Activated CD4-positive, alpha-beta memory T cell treated with anti-CD3 and anti-CD28 coated beads, Interleukin-2, amount 10 ng/mL, durations not matched to agents 7 days and 5 days (primary cell): ENCODE results near the gene RASGRP4. TPM values are rescaled to one million over a fixed set of nuclear protein-coding genes. Genes with fewer than 3 reads are reported as not detected.
"Not testable (repeated sequence)": the region's sequence is repeated elsewhere in the genome, so short reads cannot be mapped to it uniquely, and the experiment has no call there.

Experiments
- CTCF ChIA-PET: fragments of 350-600 bp; sonication (Branson Sonifier 250); formaldehyde crosslinking; loops from one replicate; lab custom pipeline; 2021; ENCODE audit warnings: antibody characterized with exemption, inconsistent platforms; lab: Charles Lee
- POLR2A ChIA-PET: fragments of 350-600 bp; sonication (Branson Sonifier 250); formaldehyde crosslinking; loops from one replicate; lab custom pipeline; 2021; ENCODE audit warnings: antibody characterized with exemption; lab: Charles Lee
- DNase-seq: peaks from one replicate; pipeline ENCODE4 v3.0.0-alpha.2; 2020
- H3K27ac Mint-ChIP-seq: one replicate; pipeline ENCODE4 v1.8.0; 2021; ENCODE audit warnings: mild to moderate bottlenecking, mixed read lengths
- H3K27me3 Mint-ChIP-seq: one replicate; pipeline ENCODE4 v1.8.0; 2021; ENCODE audit warnings: mixed read lengths
- H3K36me3 Mint-ChIP-seq: one replicate; pipeline ENCODE4 v1.8.0; 2021; ENCODE audit warnings: low read depth, mixed read lengths
- H3K4me1 Mint-ChIP-seq: one replicate; pipeline ENCODE4 v1.8.0; 2021; ENCODE audit warnings: mixed read lengths
- H3K4me3 Mint-ChIP-seq: one replicate; pipeline ENCODE4 v1.8.0; 2021; ENCODE audit warnings: mild to moderate bottlenecking, mixed read lengths
- H3K9me3 Mint-ChIP-seq: one replicate; pipeline ENCODE4 v1.8.0; 2021; ENCODE audit warnings: mixed read lengths
- total RNA-seq, 2 experiments: library from RNA; stranded (reverse); gene quantifications; one replicate each; pipeline ENCODE4 v1.2.3, GENCODE V29; 2021

The RASGRP4 gene
- total RNA-seq, 2 experiments from 2014 or later, result 19.5 to 20.0 TPM

DNA sequence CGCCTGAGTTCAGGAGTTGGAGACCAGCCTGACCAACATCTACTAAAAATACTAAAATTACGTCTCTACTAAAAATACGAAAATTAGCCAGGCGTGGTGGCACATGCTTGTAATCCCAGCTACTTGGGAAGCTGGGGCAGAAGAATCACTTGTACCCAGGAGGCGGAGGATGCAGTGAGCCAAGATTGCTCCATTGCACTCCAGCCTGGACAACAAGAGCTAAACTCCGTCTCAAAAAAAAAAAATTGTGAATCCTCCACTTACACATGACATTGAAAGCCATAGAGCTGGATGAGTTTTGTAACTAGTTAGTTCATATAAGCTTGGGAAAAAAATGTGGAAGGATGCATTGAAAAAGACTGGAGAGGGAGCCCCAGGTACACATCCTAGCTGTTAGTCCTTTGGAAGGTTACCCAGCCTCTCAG lies 52.1 kb downstream of the RASGRP4 start:
- no peak for DNase-seq
- H3K27me3 Mint-ChIP-seq, result peaks cover 9% of the 10 kb centered on the region
- peaks cover 18% of the 10 kb centered on the region for H3K36me3 Mint-ChIP-seq
- ChIA-PET CTCF (interaction anchor here (0.7 to 3.2 kb wide), 20 partner anchors 10 to 558 kb away, joined by 3 to 45 read pairs (median 4); partner anchors contain the start of genes CATSPERG, EIF3K, FAM98C and GGN), POLR2A (interaction anchor here (0.7 to 2.9 kb wide), 30 partner anchors 9 to 556 kb away, joined by 3 to 31 read pairs (median 4); partner anchors contain the start of genes ACTN4, CATSPERG, ECH1 and FAM98C)
- peak overlapping the region; percentile 97 for H3K4me3 Mint-ChIP-seq
- H3K27ac Mint-ChIP-seq, result peak overlapping the region; percentile 92
- no peaks in the 10 kb centered on the region for H3K9me3 Mint-ChIP-seq
- H3K4me1 Mint-ChIP-seq, result peaks cover 30% of the 10 kb centered on the region

DNA sequence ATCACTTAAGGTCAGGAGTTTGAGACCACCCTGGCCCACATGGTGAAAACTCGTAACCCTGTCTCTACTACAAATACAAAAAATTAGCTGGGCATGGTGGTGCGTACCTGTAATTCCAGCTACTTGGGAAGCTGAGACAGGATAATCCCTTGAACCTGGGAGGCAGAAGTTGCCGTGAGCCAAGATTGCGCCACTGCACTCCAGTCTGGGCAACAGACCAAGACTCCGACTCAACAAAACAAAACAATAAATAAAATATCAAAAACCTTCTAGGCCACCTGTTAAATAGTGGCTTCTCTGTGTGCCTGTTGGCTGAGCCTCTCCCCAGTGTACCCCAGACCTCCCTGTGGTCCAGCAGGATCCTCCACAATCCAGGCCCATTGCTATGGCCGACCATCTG lies 54.9 kb downstream of the RASGRP4 start:
- Mint-ChIP-seq H3K9me3 (no peaks in the 10 kb centered on the region), H3K4me1 (peaks cover 20% of the 10 kb centered on the region), H3K4me3 (no peak overlapping the region), H3K27me3 (peaks cover 9% of the 10 kb centered on the region), H3K36me3 (peaks cover 11% of the 10 kb centered on the region), H3K27ac (no peak overlapping the region)
- ChIA-PET POLR2A (no interaction called here), CTCF (no interaction called here)
- DNase-seq, result no peak

DNA sequence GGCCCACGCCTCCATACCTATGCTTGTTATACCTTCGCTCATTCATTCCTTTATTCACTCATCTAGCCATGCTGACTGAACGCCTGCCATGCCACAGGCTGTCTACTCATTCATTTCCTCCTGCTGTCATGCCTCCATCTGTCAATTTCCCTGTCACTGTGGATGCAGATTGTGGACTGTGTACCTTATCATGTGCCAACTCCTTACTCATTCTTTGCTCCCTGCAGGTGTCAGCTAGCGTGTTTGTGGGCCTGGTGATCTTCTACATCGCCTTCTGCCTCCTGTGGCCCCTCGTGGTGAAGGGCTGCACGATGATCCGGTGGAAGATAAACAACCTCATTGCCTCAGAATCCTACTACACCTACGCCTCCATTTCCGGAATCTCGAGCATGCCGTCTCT lies 55.7 kb downstream of the RASGRP4 start:
- Mint-ChIP-seq H3K4me3 (no peak overlapping the region), H3K9me3 (no peaks in the 10 kb centered on the region), H3K4me1 (peaks cover 12% of the 10 kb centered on the region), H3K36me3 (peaks cover 7% of the 10 kb centered on the region), H3K27ac (no peak overlapping the region), H3K27me3 (peaks cover 9% of the 10 kb centered on the region)
- DNase-seq, result no peak
- ChIA-PET POLR2A (no interaction called here), CTCF (no interaction called here)

DNA sequence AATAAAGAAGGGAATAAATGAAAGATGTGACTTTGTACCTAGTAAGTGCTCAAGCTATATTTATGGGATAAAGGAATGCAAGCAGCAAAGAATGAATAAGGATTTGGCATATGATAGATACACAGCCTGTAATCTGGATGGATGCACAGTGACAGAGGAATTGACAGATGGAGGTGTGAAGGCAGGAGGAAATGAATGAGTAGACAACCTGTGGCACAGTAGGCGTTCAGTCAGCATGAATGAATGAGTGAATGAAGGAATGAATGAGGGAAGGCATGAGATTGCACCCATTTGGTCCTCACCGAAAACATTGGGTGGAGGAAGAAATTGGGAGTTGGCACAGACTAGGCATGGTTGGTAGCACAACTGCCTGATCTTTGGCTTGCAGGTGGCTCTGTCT lies 56.4 kb downstream of the RASGRP4 start:
- Mint-ChIP-seq H3K36me3 (peaks cover under 1% of the 10 kb centered on the region), H3K27ac (no peak overlapping the region), H3K9me3 (no peaks in the 10 kb centered on the region), H3K4me1 (peaks cover 6% of the 10 kb centered on the region), H3K27me3 (peaks cover 9% of the 10 kb centered on the region), H3K4me3 (no peak overlapping the region)
- no peak for DNase-seq
- POLR2A ChIA-PET, result no interaction called here
- CTCF ChIA-PET, result no interaction called here

DNA sequence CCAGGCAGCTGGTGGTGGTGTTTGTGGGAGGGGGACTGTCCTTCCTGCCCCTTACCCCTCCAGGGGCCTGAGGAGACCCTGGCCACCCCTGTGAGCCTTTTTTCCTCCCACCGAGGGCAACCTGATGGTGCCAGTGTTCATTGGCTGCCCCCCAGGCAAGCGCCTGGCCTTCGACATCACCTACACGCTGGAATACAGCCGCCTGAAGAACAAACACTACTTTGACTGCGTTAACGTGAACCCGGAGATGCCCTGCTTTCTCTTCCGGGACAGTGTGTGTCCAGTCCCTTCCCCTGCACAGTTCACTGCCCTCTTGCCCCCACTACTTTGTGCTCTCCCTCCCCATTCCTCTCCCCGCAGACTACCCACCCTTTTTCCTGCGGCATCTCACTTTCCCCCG lies 59.0 kb downstream of the RASGRP4 start:
- ChIA-PET CTCF (no interaction called here), POLR2A (no interaction called here)
- Mint-ChIP-seq H3K4me1 (peaks cover 6% of the 10 kb centered on the region), H3K4me3 (no peak overlapping the region), H3K36me3 (no peaks in the 10 kb centered on the region), H3K27ac (no peak overlapping the region), H3K9me3 (no peaks in the 10 kb centered on the region), H3K27me3 (peaks cover 9% of the 10 kb centered on the region)
- no peak for DNase-seq

DNA sequence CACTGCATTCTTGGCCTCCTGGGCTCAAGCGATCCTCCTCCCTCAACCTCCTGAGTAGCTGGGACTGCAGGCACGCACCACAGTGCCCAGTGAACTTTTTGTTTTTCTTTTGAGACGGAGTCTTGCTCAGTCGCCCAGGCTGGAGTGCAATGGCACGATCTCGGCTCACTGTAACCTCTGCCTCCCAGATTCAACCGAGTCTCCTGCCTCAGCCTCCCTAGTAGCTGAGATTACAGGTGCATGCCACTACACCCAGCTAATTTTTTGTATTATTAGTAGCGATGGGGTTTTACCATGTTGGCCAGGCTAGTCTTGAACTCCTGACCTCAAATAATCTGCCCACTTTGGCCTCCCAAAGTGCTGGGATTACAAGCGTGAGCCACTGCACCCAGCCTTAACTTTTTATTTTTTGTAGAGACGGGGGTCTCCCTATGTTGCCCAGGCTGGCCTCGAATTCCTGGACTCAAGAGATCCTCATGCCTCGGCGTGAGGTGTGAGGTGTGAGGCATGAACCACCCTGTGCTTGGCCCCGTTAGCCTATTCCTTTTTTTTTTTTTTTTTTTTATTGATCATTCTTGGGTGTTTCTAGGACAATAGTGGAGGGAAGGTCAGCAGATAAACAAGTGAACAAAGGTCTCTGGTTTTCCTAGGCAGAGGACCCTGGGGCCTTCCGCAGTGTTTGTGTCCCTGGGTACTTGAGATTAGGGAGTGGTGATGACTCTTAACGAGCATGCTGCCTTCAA lies 62.9 kb downstream of the RASGRP4 start:
- CTCF ChIA-PET, result interaction anchor here (0.7 kb wide), 1 partner anchor 1201 kb away, joined by 4 read pairs; no protein-coding TSS in a partner anchor
- not testable (repeated sequence) for DNase-seq, H3K27ac Mint-ChIP-seq, H3K9me3 Mint-ChIP-seq, H3K36me3 Mint-ChIP-seq
- Mint-ChIP-seq H3K27me3 (peaks cover 31% of the 10 kb centered on the region), H3K4me1 (peaks cover 19% of the 10 kb centered on the region), H3K4me3 (peak overlapping the region; percentile 84)
- POLR2A ChIA-PET, result interaction anchor here (1.4 to 2.0 kb wide), 2 partner anchors 11 to 27 kb away, joined by 5 to 17 read pairs; partner anchors contain the start of genes CATSPERG and PSMD8

DNA sequence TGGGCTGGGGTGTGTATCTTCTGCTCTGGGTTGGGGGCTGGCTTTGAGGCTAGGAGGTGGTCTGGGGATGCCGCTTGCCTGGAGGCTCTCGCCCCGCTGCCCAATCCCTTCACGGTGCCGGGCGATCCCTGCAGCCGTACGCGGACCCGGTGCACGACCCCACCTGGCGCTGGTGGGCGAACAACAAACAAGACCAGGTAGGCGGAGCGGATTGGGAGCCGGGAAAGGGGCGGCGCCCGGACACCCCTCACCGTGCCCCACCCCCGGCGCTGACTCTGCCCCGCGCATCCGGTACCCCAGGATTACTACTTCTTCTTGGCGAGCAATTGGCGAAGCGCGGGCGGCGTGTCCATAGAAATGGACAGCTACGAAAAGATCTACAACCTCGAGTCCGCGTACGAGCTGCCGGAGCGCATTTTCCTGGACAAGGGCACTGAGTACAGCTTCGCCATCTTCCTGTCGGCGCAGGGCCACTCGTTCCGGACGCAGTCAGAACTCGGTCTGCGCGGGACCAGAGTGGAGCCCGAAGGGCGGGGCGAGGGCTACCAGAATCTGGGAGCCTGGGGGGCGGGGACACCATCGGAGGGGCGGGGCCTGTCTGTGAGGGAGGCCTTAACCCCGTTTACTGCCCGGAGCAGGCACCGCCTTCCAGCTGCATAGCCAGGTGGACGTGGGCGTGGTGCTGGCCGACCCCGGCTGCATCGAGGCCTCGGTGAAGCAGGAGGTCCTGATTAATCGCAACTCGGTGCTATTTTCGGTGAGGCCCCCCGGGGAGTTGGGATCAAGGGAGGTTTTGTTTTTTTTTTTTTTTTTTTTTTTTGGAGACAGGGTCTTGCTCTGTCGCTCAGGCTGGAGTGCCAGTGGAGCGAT lies 63.7 kb downstream of the RASGRP4 start:
- peak; percentile 93 for DNase-seq
- H3K4me3 Mint-ChIP-seq, result peak overlapping the region; percentile 84
- peaks cover 19% of the 10 kb centered on the region for H3K4me1 Mint-ChIP-seq
- H3K36me3 Mint-ChIP-seq, result no peaks in the 10 kb centered on the region
- H3K27me3 Mint-ChIP-seq, result peaks cover 35% of the 10 kb centered on the region
- H3K27ac Mint-ChIP-seq, result peak overlapping the region; percentile 80
- H3K9me3 Mint-ChIP-seq, result no peaks in the 10 kb centered on the region
- CTCF ChIA-PET, result interaction anchor here (0.7 to 1.1 kb wide), 2 partner anchors 26 to 1202 kb away, joined by 4 read pairs; partner anchors contain the start of gene CATSPERG
- POLR2A ChIA-PET, result interaction anchor here (1.2 to 2.0 kb wide), 4 partner anchors 12 to 34 kb away, joined by 3 to 17 read pairs (median 6); partner anchors contain the start of genes CATSPERG, GGN and PSMD8

DNA sequence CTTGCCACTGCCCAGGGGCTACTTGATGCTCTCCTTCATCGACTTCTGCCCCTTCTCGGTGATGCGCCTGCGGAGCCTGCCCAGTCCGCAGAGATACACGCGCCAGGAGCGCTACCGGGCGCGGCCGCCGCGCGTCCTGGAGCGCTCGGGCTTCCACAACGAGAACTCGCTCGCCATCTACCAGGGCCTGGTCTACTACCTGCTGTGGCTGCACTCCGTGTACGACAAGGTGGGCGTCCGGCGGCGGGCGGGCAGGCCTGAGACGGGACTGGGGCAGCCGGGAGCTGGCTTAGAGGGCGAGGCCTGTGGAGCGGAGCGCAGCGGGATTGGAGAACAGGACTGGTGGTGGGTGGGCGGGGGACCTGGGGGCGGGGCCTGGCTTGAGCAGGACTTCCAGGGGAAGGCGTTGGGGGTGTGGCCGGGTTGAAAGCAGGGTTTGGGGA lies 64.4 kb downstream of the RASGRP4 start:
- Mint-ChIP-seq H3K27me3 (peaks cover 36% of the 10 kb centered on the region), H3K27ac (peak overlapping the region; percentile 80), H3K36me3 (no peaks in the 10 kb centered on the region), H3K9me3 (no peaks in the 10 kb centered on the region), H3K4me3 (peak overlapping the region; percentile 84), H3K4me1 (peaks cover 19% of the 10 kb centered on the region)
- ChIA-PET CTCF (interaction anchor here (1.1 kb wide), 1 partner anchor 26 kb away, joined by 4 read pairs; the partner anchor contains the start of gene CATSPERG), POLR2A (interaction anchor here (1.2 to 2.0 kb wide), 4 partner anchors 13 to 35 kb away, joined by 3 to 17 read pairs (median 6); partner anchors contain the start of genes CATSPERG, GGN and PSMD8)
- DNase-seq, result peak; percentile 81

DNA sequence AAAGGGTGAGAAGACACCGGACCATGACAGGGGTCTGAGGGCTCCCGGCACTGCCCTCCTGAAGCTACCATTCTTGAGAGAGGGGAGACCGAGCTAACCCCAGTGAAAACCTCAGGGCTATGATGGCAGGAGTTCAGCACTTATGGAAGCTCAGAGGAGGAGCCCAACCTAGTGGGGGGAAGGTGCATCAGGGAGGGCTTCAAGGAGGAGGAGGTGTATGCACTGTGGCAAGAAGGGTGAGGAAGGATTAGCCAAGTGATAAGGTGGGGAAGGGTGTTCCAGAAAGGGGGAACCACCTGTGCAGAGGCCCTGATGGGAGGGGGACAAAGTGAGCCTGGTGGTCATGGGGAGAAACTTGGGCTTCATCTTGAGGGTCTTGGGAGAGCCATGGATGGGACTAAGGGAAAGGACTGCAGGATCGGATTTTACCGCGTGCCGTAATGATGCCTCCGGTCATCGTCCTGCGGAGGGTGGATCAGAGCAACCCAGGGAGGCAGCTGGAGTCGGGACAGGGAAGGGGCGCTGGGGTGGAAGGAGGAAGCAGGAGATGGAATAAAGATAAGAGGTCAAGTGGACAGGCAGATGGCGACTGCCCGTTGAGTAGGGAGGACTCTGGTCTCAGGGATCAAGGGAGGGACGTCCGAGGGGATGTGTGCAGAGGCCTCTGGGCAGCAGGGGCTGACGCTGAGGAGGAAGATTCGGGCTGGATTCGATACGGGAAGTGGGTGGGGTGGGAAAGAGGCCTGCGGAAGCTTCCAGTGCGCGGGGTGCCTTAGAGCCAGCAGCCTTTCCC lies 65.0 kb downstream of the RASGRP4 start:
- Mint-ChIP-seq H3K4me1 (peaks cover 19% of the 10 kb centered on the region), H3K36me3 (no peaks in the 10 kb centered on the region), H3K27ac (no peak overlapping the region), H3K9me3 (no peaks in the 10 kb centered on the region), H3K4me3 (peak overlapping the region; percentile 84), H3K27me3 (peaks cover 38% of the 10 kb centered on the region)
- CTCF ChIA-PET, result interaction anchor here (1.1 kb wide), 2 partner anchors 13 to 25 kb away, joined by 3 to 4 read pairs; partner anchors contain the start of genes CATSPERG and PSMD8
- DNase-seq, result no peak
- POLR2A ChIA-PET, result interaction anchor here (1.1 to 2.1 kb wide), 5 partner anchors 13 to 35 kb away, joined by 3 to 17 read pairs (median 6); partner anchors contain the start of genes CATSPERG, GGN and PSMD8

DNA sequence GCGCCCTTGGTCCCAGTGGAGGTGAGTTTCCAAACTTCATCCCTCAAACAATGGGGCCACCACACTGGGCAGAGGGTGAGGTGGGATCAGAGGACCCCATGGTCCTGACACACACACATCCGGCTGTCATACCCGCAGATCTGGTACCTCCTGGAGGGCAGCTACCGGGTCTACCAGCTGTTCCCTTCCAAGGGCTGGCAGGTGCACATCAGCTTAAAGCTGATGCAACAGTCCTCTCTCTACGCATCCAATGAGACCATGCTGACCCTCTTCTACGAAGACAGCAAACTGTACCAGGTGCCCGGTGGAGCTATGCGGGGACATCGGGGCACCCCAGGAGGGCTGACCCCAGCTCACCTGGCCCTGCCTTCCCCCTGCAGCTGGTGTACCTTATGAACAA lies 65.7 kb downstream of the RASGRP4 start:
- ChIA-PET CTCF (interaction anchor here (1.1 kb wide), 1 partner anchor 14 kb away, joined by 3 read pairs; the partner anchor contains the start of gene PSMD8), POLR2A (interaction anchor here (1.1 to 2.1 kb wide), 2 partner anchors 14 to 24 kb away, joined by 4 to 12 read pairs; partner anchors contain the start of genes CATSPERG and PSMD8)
- peak overlapping the region; percentile 84 for H3K4me3 Mint-ChIP-seq
- H3K27ac Mint-ChIP-seq, result no peak overlapping the region
- DNase-seq, result no peak
- peaks cover 42% of the 10 kb centered on the region for H3K27me3 Mint-ChIP-seq
- H3K36me3 Mint-ChIP-seq, result no peaks in the 10 kb centered on the region
- H3K4me1 Mint-ChIP-seq, result peaks cover 19% of the 10 kb centered on the region
- H3K9me3 Mint-ChIP-seq, result no peaks in the 10 kb centered on the region

DNA sequence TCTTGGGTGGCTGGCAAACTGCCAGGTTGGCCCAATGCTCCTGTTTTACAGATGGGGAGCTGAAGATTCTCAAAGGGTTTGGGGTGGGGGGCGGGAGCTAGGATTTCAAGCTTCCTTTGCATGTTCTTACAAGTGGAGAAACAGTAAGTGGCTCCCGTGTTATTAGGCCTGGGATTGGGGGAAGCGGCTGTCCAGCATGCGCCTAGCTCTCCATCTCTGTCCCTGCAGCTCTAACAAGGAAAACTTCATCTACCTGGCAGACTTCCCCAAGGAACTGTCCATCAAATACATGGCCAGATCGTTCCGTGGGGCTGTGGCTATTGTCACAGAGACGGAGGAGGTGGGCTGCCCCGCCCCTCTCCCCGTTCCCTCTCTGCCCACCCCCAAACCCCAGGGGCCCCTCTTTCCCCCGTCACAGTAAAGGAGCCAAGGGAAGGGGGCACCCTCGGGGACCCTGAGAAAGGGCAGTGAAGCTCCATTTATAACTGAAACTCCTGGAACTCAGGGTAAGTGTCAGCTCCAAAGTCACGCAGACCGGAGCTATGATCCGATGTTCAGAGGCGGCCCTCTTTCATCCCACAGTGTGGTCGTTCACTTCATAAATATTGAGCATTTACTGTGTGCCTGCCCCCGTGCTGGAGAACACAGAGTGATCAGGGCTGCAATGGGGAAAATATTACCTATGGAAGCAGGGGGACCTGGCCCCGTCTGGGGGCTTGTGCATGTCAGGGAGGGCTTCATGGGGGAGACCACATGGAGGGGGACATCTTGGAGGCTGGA lies 66.6 kb downstream of the RASGRP4 start:
- H3K4me1 Mint-ChIP-seq, result peaks cover 19% of the 10 kb centered on the region
- no peak for DNase-seq
- CTCF ChIA-PET, result interaction anchor here (0.6 to 1.2 kb wide), 3 partner anchors 43 to 858 kb away, joined by 3 to 4 read pairs (median 3); partner anchors contain the start of gene FAM98C
- H3K27me3 Mint-ChIP-seq, result peaks cover 42% of the 10 kb centered on the region
- POLR2A ChIA-PET, result interaction anchor here (1.3 to 2.1 kb wide), 3 partner anchors 13 to 28 kb away, joined by 3 to 12 read pairs (median 3); partner anchors contain the start of genes GGN and PSMD8
- H3K27ac Mint-ChIP-seq, result no peak overlapping the region
- peak overlapping the region; percentile 10 for H3K4me3 Mint-ChIP-seq
- H3K36me3 Mint-ChIP-seq, result no peaks in the 10 kb centered on the region
- H3K9me3 Mint-ChIP-seq, result no peaks in the 10 kb centered on the region
